ENCODE data around the gene GAB1.
"Not testable (repeated sequence)": the region's sequence is repeated elsewhere in the genome, so short reads cannot be mapped to it uniquely, and the experiment has no call there.

The GAB1 gene

DNA sequence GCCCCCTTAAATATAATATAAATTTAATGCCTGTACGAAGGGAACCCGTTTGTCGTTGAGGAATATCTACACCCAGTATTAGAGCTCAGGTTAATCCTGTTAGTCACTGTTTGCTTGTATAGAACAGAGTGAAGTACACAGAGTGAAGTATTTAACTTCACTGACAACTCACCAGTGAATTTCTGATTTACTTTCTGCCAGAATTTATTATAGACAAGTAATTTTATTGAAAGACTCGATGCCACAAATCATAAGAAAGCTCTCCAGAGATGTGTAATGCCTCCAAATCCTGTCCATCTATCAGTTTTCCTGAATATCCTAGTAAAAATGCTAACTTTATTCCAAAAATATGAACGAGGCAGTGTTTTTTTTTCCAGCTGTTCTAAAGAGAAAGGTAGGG lies 1.6 kb downstream of the GAB1 start:
- no peak for DNase-seq (ENCODE audit: low read depth in 3 of 3)

DNA sequence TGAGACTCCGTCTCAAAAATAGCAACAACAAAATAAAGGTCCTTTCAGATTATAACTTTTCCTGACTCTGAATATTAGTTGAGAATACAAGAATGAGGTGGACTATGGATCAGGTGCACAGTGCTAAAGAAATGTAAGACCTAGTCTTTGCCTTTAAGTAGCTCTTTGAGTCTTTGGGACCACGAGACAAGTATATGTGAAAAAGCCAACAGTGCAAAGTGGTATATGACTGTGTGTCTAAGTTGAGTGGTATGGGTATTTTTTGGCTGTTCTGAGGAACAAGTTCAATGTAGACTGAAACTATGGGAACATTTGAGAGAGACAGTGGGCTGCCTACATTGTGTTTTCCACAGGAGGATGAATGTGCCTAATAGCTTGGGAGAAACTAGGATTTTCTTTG lies 2.8 kb downstream of the GAB1 start:
- DNase-seq (ENCODE audit: low read depth in 3 of 3), result no peak

DNA sequence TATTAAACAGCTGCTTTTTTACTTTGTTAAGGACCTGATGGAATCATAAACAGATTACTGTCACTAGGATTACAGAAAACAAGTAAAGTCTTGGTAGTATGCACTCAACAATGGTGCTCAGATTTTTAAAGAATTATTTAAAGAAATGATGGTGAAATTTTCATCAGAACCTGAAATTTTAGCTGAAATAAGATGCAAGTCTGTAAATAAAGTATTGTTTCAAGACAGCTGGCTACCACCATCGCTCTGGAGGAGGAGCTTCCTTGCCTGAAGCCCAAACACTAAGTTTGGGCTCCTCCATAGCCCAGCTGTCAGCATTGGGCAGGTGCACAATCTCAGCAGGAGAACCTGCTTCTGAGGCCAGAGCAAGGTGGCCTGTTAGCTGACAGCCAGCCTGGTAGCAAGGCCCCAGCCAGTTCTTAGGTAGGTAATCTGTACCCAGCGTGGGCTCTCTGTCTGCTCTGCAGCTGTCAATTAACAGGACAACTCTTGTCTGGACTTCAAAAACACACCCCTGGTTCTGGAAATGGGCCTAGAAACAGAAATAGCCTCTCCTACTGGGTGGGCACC lies 4.6 kb downstream of the GAB1 start:
- DNase-seq (ENCODE audit: low read depth in 3 of 3), result no peak

DNA sequence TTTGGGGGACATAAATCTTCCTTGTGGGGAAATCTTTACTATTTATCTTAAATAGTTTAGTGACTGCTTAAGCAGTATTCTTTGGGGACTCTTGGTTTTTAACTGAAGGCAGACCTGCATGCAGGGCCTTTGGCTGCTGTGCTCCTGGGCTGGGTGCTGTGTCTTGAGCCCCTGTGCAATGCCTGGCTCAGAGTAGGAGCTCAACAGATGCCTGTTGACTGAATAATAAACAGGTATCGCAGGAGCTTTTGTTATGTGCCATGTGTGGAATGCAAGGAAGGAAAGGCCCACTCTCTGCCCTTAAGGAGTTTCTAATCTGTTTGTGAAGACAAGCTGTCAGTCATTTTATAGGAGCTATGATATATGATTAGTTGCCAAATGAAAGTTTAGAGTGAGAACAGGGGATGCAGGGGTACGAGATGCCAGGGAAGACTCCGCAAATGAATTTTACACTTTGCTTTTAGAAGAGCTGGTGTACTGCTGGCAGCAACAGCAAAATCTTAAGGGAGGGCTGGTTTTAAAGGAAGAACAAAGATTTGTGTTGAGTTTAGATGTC lies 6.7 kb downstream of the GAB1 start:
- DNase-seq (ENCODE audit: low read depth in 3 of 3), result no peak

DNA sequence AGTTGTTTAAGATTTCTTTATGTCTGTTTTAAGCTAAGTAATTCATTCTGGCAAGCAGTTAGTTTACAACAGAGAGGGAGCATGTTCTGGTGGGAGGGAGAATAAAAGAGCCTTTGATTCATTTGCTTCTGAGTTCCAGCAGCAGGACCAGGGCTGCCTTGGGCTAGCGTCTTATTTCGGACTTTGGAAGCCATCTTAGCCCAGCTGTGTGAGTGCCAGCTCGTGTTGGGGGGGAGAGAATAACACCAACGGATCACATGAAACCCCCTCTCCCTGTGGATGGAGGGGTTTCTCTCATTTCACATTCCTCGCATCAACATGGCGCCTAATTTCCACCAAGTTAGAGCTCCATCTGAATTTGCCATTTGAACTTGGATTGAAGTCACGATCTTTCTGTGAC lies 7.4 kb downstream of the GAB1 start:
- no peak for DNase-seq (ENCODE audit: low read depth in 3 of 3)

DNA sequence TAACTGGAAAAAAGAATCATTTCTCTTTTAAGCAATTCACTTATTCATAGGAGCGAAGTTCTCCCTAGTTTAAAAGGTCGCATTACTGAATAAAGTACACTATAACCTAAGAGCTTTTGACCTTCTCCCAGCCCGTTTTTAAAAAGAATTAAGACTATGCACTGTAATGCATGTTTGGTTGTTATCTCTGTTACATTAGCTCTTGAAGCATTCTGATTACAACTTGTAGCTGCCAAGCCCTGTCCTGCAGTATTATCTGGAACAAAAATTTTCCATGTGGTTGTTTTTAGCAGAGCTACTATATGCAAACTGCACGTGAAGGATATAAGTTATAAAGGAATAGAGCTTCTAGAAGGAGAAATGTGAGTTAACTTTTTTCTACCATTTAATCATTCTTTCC lies 8.1 kb downstream of the GAB1 start:
- no peak for DNase-seq (ENCODE audit: low read depth in 3 of 3)

DNA sequence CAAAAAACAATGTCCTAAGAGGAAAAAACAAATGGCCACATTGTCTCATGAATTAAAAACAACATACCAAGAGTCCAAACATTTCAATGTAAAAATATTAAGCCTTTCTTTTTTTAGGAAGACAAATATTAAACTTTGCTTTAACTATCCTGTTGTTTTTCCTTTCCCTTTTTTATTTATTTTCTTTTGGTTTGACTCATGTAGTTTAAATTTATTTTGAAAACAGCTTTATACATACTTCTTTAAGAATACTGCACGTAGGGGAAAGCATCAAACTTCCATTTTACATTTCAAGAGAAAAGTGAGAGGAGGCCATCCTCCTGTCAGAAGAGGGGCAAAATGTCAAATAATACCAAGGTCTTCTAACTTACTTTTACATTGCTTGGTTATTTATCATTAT lies 8.7 kb downstream of the GAB1 start:
- DNase-seq (ENCODE audit: low read depth in 3 of 3), result no peak

DNA sequence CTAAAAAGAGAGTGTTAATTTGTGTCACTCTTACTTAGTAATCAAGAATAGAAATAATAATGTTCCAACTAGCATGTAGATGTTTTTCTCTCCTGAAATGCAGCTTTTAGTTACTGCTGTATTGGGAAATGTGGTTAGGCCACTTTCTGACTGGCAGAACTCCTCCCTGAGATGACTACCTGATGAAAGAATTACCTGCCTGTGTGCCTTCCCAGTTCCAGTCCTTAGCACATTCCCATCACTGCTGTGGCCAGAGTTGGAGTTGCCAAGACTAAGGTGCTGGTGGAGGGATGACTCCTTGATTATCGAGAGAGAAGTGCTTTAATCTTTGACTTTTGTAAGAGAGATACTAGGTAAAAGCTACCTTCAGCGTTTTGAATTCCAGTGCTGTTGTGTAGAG lies 9.5 kb downstream of the GAB1 start:
- DNase-seq (ENCODE audit: low read depth in 3 of 3), result no peak

DNA sequence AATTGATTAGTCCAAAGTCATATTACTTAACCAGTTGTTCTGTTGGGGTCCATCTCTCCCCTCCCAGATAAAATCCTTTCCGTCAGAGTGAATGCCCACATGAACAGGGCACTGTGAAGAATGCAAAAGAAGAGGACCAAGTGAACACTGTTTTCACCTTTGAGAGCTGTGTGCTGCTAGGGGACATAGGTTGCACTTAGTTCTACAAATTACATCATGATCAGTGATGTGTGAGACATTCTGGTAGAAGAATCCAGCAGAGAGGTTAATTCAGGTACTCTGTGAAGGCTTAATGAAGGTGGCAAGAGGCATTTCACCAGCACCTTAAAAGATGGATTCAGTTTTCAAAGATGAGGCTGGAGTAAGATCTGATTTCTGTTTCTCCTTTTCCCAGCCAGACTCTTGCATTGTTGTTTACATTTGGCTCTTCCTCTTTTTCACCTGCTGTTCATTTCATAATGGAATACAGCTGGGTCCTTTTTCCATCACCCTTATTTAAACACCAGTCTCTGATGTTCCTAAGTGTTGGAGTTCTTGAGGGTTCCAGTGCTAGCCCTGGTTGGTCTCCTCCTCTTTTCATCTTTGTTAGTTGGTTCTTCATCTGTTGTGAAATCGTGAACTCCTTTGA lies 10.9 kb downstream of the GAB1 start:
- no peak for DNase-seq (ENCODE audit: low read depth in 3 of 3)

DNA sequence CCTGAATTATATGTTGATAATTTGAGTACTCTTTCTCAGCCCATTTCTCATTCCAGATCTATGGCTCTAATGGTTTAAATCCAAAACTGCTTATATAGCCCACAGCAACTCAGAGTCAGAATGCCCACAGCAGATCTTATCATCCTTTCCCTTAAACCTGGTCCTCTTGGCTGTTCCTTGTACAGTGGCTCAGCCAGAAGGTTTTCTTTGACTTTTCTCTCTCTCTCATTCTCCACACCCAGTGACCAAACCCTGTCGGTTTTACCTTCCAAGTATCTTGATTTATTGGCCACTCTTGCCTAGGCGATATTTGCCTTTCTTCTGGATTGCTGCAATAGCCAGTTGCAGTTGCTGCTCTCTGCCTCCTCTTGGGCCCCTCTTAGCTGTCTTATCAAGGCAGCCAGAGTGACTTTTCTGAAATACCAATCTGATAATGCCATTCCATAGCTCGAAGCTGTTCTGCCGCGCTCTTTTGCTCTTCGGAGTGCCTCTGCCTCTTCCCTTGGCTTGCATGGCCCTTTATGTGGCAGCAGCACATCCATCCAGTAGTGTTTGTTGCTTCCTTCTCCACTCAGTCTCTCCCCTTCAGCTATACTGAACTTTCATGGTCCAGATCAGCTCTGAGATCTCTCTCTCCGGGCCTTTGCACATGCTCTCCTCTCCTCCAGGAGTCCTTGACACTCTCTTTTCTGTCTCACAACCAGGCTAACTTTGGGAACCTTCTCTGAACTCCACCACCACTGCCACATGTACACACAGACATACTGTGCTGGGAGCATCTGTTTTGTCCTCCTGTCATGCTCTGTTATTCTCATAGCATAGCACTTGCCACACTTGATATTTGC lies 11.8 kb downstream of the GAB1 start:
- no peak for DNase-seq (ENCODE audit: low read depth in 3 of 3)

DNA sequence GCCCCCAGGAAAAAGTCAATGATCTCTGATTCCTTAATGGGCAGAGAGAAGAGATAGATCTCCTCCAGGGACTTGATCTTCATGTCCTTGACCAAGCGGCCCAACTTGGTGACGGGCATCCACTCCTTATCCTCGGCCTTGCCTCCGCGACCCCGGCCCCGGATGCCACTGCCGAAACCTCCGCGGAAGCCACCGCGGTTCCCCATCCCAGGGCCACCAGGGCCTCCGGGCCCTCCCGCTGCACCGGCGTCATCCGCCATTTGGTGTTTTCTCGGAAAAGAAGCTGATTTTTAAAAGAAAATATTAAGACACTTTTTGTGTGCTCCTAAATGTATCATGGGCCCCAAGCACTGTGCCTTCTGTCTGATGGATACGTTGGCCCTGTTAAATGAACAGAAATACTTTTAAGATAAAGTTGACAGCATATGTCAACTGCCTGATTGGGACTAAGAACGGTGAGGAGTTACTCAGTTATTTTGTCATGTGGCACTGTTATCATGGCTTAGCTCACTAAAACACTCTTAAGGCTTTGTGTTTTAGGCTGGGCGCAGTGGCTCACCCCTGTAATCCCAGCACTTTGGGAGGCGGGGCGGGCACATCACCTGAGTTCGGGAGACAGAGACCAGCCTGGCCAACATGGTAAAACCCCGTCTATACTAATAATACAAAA lies 13.3 kb downstream of the GAB1 start:
- not testable (repeated sequence) for DNase-seq (ENCODE audit: low read depth in 3 of 3)

DNA sequence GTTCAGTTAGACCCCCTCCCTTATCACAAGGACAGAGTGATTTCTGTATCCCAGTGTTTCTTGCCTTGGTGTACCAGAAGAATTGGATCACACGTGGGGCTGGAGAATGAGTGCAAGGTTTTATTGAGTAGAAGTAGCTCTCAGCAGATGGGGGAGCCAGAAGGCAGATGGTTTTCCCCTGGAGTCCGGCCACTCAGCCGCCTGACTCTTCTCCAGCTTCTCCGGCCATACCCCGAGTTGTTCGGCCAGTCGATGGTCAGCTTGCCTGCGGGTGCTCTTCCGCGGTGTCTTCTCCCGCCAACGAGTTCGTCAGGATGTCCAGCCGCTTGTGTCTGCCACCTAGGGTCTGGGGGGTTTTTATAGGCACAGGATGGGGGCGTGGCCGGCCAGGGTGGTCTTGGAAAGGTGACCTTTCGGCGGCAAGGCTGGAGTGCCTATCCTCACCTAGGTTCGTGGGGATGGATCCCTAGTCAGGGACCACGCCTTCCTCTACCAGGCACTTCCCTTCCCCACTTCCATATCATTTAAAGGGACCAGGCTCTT lies 14.5 kb downstream of the GAB1 start:
- DNase-seq (ENCODE audit: low read depth in 3 of 3), result no peak

DNA sequence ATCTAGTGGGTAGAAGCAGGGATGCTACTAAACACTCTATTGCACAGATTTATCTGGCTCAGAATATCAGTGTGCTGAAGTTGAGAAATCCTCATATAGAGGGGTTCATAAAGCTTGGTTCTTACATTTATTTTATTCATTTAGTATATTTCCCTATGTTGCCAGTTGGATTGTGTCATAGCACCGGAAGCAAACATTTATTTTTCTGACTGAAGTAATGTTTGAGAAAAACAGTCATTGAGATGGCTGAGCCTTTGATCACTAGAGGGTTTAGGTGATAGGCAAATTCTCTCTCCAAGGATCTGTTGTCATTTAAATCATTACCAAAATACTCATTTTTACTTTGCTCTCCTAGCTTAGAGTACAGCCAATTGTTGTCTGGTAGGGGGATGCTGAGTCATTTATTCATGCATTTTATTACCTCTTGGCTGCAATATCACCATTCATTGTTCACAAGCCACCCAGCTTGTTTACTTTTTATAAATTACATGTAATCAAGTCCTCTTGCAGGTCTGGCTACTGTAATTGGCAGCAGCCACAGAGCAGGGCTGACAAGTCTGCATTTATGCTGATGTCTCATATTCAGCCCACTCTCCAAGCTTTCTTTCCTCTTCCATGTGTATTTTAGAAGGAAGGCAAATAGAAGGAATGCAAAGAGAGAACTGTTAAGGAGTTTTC lies 15.2 kb downstream of the GAB1 start:
- DNase-seq (ENCODE audit: low read depth in 3 of 3), result no peak

DNA sequence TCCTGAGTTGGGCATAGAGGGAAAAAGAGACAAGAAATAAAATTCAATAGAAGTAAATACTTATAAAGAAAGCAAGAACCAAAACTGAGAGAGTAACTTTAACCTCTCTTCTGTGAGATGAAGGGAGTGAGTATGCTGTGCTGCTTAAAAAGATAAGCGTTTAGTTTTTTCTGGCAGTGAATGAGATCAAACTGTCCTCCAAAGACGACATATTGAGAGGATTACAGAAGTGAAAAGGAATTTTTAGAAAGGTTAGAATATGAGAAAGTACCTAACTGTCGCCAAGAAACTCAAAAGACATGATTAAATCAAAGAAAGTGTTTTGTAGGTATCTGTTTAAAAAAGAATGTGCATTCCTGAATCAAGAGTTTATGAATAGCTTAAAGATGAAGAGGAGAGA lies 16.0 kb downstream of the GAB1 start:
- DNase-seq (ENCODE audit: low read depth in 3 of 3), result no peak

DNA sequence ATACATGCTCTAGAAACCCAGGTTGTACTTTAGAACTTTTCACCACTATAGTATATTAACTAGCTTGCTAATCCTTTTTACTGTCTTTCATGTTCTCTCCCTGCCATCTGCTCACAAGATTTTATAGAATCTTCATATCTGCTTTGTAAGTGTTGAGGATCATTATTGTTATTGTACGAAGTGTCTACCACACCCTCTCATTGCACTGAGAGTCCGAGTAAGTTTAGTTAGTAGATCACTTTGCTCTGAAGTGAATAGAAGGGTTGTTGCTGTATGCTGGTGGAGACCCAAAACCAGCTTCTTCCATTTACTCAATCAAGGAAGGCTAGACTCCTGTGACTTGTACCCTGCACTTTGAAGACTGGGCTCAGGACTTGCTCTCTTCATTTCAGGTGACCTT lies 17.1 kb downstream of the GAB1 start:
- DNase-seq (ENCODE audit: low read depth in 3 of 3), result no peak

DNA sequence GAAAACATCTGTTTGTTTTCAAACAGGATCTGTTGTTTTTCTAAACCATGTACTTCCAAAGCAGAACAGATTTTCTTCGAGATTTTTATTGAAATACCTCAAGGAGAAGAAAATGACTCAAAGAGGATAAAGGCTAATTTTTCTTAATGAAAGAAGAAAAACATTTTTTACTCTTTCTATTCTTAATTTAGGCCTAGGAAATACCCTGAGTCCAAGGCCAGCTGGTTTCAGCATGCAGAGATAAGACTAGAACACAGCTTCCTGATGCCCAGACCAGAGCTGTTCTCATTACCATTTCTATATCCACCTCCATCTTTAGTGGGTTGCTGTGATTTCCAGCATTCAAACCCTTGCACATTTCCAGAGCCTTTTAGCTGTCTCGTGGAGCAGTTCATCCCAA lies 18.3 kb downstream of the GAB1 start:
- no peak for DNase-seq (ENCODE audit: low read depth in 3 of 3)

DNA sequence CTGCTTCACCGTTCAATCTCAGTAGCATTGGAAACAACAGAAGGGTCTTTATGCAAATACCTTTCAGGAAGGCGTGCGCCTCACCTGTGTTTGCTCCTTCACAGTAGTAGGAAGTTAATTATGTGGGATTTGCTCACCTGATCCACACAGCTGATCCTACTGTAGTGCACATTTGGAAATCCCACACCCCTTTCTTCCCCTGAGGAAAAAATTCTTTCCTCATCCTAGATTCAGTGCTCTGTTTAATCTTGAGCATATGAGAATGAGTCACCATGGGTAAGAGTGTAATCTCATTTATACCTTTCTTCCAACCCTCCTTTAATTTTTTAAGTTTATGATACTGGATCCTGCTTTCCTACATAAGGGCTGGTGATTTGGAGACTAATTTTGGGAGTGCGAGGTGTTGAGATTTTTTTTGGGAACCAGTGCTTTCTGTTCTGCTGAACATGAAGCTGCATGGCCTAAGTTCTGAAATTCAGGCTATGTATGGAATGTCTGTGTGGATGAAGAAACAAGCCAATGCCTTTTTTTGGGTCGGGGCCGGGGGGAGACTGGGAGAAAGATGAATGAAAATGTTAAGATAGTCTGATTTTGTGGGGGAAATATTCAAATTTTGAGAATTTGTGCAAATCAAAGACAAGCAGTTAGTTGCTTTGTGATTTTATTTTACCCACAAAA lies 19.0 kb downstream of the GAB1 start:
- DNase-seq (ENCODE audit: low read depth in 3 of 3), result no peak

DNA sequence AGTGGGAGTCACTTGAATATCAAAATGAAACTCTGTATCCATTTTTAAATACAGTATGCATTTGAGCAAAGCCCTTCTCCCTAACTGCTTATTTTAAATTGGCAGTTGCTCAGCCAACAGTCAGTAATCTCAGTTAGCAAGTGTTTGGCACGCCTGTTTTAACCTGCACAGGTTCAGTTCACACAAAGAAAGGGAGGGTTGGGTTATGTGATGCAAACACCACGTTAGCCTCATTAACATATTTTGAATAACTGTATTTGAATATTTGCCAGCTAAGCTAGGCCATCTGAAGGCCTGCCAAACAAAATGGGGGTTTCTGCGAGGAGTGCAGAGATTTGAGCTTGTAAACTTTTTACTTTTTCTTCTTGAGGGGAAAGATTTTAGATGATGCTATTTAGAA lies 19.8 kb downstream of the GAB1 start:
- DNase-seq (ENCODE audit: low read depth in 3 of 3), result no peak

DNA sequence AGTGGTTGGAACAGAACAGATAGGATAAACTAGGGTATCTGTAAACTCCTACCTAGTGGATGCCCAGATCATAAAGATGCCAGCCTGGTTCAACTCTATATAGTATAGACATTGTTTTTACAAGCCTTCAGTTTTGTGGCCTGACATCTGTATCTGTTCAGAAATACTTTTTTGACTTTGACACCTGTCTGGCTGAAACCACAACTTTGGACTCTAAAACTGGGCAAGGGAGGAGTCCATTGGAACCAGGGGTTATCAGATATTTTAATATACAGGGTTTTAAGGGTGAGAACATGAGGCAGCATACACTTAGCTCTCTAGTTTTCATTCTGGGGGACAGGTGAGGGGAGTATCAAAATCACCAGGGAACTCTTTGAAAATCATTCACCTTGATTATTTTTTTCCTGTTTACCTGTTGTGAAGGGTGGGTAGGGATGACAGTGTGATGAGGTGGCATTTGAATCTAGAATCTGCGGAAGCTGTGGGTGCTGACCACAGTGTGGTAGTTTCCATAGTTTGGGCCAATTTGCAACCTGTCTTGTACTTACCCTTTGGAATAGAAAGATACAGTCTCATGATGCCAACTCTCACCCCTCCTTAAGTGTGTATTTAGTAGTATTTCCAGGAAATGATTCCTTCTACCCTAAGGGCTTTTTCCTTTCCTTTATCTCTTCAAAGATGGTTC lies 20.6 kb downstream of the GAB1 start:
- DNase-seq (ENCODE audit: low read depth in 3 of 3), result no peak

DNA sequence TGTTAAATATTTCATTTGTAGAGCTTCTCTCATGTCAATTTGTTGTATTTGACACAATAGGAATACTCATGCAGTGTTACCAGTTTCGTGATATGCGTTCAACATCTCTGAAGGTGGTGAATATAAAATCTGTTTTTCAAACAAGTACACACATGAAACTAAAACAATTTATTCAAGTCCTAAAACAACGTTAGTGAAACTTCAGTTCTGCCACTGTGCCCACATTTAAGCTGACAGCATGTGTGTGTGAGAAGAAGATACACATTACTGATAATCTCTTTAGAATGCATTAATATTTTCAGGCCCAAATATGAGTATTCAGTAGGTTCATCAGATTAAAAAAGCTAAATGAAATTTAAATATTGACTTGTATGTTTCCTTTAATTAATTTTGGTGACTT lies 21.7 kb downstream of the GAB1 start:
- no peak for DNase-seq (ENCODE audit: low read depth in 3 of 3)

Measured in stimulated activated CD4-positive, alpha-beta T cell treated with anti-CD3 and anti-CD28 coated beads, TNF-alpha, amount 100 ng/mL, for 4 hours (primary cell).